Fibroblast of the conjunctiva (primary cell): Measurements from ENCODE around the gene ADORA1.

Experiments used
- DNase-seq: peaks from one replicate; pipeline ENCODE4 v3.0.0-alpha.2; 2010; ENCODE audit warnings: low read depth

ADORA1 gene

GRCh38 chr1:203121186-203122015 is 6.1 kb upstream of the ADORA1 start:
- no peak for DNase-seq

GRCh38 chr1:203122159-203122558 is 5.4 kb upstream of the ADORA1 start:
- no peak for DNase-seq

- DNase-seq, result no peak
These were observed 3.5 kb upstream of the ADORA1 start for GRCh38 chr1:203124011-203124410.

GRCh38 chr1:203124546-203125317 is 2.8 kb upstream of the ADORA1 start:
- no peak for DNase-seq

GRCh38 chr1:203126151-203126865 is 1.2 kb upstream of the ADORA1 start:
- no peak for DNase-seq

GRCh38 chr1:203126866-203127665 is 460 bp upstream of the ADORA1 start:
- no peak for DNase-seq

GRCh38 chr1:203128431-203128715 is 847 bp downstream of the ADORA1 start:
- no peak for DNase-seq

- no peak for DNase-seq
These were observed 1.4 kb downstream of the ADORA1 start for GRCh38 chr1:203128716-203129500.

GRCh38 chr1:203129501-203130231 is 2.1 kb downstream of the ADORA1 start:
- no peak for DNase-seq

GRCh38 chr1:203130358-203130985 is 2.9 kb downstream of the ADORA1 start:
- no peak for DNase-seq

GRCh38 chr1:203131548-203132200 is 4.1 kb downstream of the ADORA1 start:
- no peak for DNase-seq

- DNase-seq, result no peak
These were observed 6.6 kb downstream of the ADORA1 start for GRCh38 chr1:203133970-203134725.

GRCh38 chr1:203135636-203136305 is 8.2 kb downstream of the ADORA1 start:
- DNase-seq, result no peak

- DNase-seq, result no peak
These were observed 9.0 kb downstream of the ADORA1 start for GRCh38 chr1:203136409-203137042.

- DNase-seq, result no peak
These were observed 9.8 kb downstream of the ADORA1 start for GRCh38 chr1:203137324-203137723.

GRCh38 chr1:203138066-203138465 is 10.5 kb downstream of the ADORA1 start:
- DNase-seq, result no peak

GRCh38 chr1:203139976-203140475 is 12.5 kb downstream of the ADORA1 start:
- no peak for DNase-seq
